GM12878 (cell line): ENCODE data around the gene NNMT. TPM values are rescaled to one million over a fixed set of nuclear protein-coding genes. Genes with fewer than 3 reads are reported as not detected.

Source experiments
- ATAC-seq: fragments of 200-7000 bp; cut with Tn5 transposase; 3 replicates; pipeline ENCODE4 v1.9.1; 2020; ENCODE audit warnings: mild to moderate bottlenecking, moderate library complexity
- Bru-seq: library from RNA; stranded (reverse); fragments of 400-500 nt; gene quantifications from one replicate; lab custom pipeline; 2021; lab: Mats Ljungman, UMichigan
- BruChase-seq, 2 experiments: library from RNA; stranded (reverse); fragments of 400-500 nt; gene quantifications; one replicate each; lab custom pipeline; 2021; lab: Mats Ljungman, UMichigan
- BruUV-seq: library from RNA; stranded (reverse); fragments of 400-500 nt; replicated peaks from 2 replicates; lab custom pipeline; 2021; lab: Mats Ljungman, UMichigan
- CTCF ChIA-PET: fragments of 300-600 bp; sonication (Branson Sonifier 250); formaldehyde crosslinking; extraction: SDS; loops from one replicate; lab custom pipeline; 2021; ENCODE audit warnings: inconsistent platforms; lab: Yijun Ruan, JAX
- POLR2A ChIA-PET: fragments of 350-600 bp; formaldehyde crosslinking; extraction: SDS; loops from one replicate; lab custom pipeline; 2021; ENCODE audit warnings: inconsistent platforms; lab: Charles Lee
- RAD21 ChIA-PET: fragments of 300-600 bp; sonication (Branson Sonifier 250); formaldehyde crosslinking; loops from one replicate; lab custom pipeline; 2023; ENCODE audit warnings: antibody characterized with exemption; ENCODE audit not compliant: unreplicated experiment; lab: Charles Lee
- SMC1A ChIA-PET: fragments of 300-600 bp; sonication (Branson Sonifier 250); formaldehyde crosslinking; loops from one replicate; lab custom pipeline; 2023; ENCODE audit not compliant: unreplicated experiment, uncharacterized antibody; lab: Charles Lee
- DNase-seq: peaks from one replicate; pipeline ENCODE4 v3.0.0-alpha.2; 2011; ENCODE audit warnings: low read depth, low spot score
- FAIRE-seq: peaks from 3 replicates; lab custom pipeline; 2011; peaks lifted over from hg19 to GRCh38; lab: Jason Lieb, UNC
- H2AFZ ChIP-seq: 2 replicates; pipeline ENCODE4 v1.6.0; 2011; ENCODE audit warnings: low read depth, low read length, control low read depth; ENCODE audit not compliant: control insufficient read depth
- H3K27ac ChIP-seq: 2 replicates; pipeline ENCODE4 v1.5.1; 2011; ENCODE audit warnings: control low read depth; ENCODE audit not compliant: control insufficient read depth, insufficient read depth
- H3K27me3 ChIP-seq, 2 experiments: replicated peaks in 1 of 2; 2 replicates each; pipeline versions ENCODE4 v1.6.0 to v1.6.1; 2011; ENCODE audit warnings: low read length in 1 of 2; ENCODE audit not compliant: control insufficient read depth in 2 of 2, insufficient read depth in 2 of 2
- H3K36me3 ChIP-seq, 2 experiments: 2 replicates each; pipeline ENCODE4 v1.5.1; 2011; ENCODE audit warnings: low read length in 1 of 2; ENCODE audit not compliant: control insufficient read depth in 2 of 2, insufficient read depth in 2 of 2
- H3K4me1 ChIP-seq: 2 replicates; pipeline ENCODE4 v1.6.1; 2011; ENCODE audit warnings: mild to moderate bottlenecking, low read length, moderate library complexity, mixed read lengths; ENCODE audit not compliant: control insufficient read depth, insufficient read depth
- H3K4me2 ChIP-seq: 2 replicates; pipeline ENCODE4 v1.6.0; 2011; ENCODE audit warnings: control low read depth; ENCODE audit not compliant: control insufficient read depth, insufficient read depth
- H3K4me3 ChIP-seq: fragments of 200-600 bp; sonication (generic); 2 replicates; pipeline ENCODE4 v1.5.1; 2016
- H3K79me2 ChIP-seq: 2 replicates; pipeline ENCODE4 v1.6.0; 2011; ENCODE audit warnings: low read length; ENCODE audit not compliant: control insufficient read depth, insufficient read depth
- H3K9ac ChIP-seq: 2 replicates; pipeline ENCODE4 v1.8.0; 2011; ENCODE audit warnings: low read length, control low read depth, mixed read lengths; ENCODE audit not compliant: control insufficient read depth, insufficient read depth
- H3K9me3 ChIP-seq: replicated peaks from 3 replicates; pipeline ENCODE4 v1.5.1; 2011; ENCODE audit warnings: mild to moderate bottlenecking, low read length; ENCODE audit not compliant: control insufficient read depth, insufficient read depth
- H4K20me1 ChIP-seq: 2 replicates; pipeline ENCODE4 v1.6.0; 2011; ENCODE audit not compliant: control insufficient read depth, insufficient read depth
- EGR1 ChIP-seq, 2 experiments: IDR thresholded peaks; 1 replicate in 1 of 2; 2 replicates in 1 of 2; pipeline ENCODE4 v1.6.1; 2011 to 2012; ENCODE audit warnings: low read depth in 2 of 2, low read length in 2 of 2, borderline replicate concordance in 1 of 2, mild to moderate bottlenecking in 1 of 2, moderate library complexity in 1 of 2
- GABPA ChIP-seq: IDR thresholded peaks from 2 replicates; pipeline ENCODE4 v1.6.1; 2014; ENCODE audit warnings: antibody characterized with exemption, low read depth, mild to moderate bottlenecking, inconsistent platforms
- HDAC2 ChIP-seq: fragments of 200-600 bp; sonication (generic); IDR thresholded peaks from 2 replicates; pipeline ENCODE4 v1.6.1; 2017
- IKZF2 ChIP-seq, 2 experiments: fragments of 450-650 bp; IDR thresholded peaks; 2 replicates each; pipeline ENCODE4 v1.6.1; 2017; ENCODE audit warnings: mild to moderate bottlenecking in 2 of 2, moderate library complexity in 2 of 2
- KLF5 ChIP-seq: fragments of 450-650 bp; IDR thresholded peaks from 2 replicates; pipeline ENCODE4 v1.6.1; 2014; ENCODE audit warnings: mild to moderate bottlenecking; ENCODE audit not compliant: partially characterized antibody
- MEF2A ChIP-seq: IDR thresholded peaks from 2 replicates; pipeline ENCODE4 v1.6.1; 2011; ENCODE audit warnings: low read depth, mild to moderate bottlenecking, low read length, moderate library complexity; ENCODE audit not compliant: insufficient read depth
- NFXL1 ChIP-seq: fragments of 450-650 bp; IDR thresholded peaks from 2 replicates; pipeline ENCODE4 v1.6.1; 2017; ENCODE audit warnings: antibody characterized with exemption, mild to moderate bottlenecking, borderline replicate concordance
- NR2C2 ChIP-seq: IDR thresholded peaks from 2 replicates; pipeline ENCODE4 v1.6.1; 2011; ENCODE audit warnings: borderline replicate concordance, low read depth; ENCODE audit not compliant: control insufficient read depth, insufficient read length
- RB1 ChIP-seq: fragments of 450-650 bp; formaldehyde crosslinking; IDR thresholded peaks from 2 replicates; pipeline ENCODE4 v1.6.1; 2017; ENCODE audit warnings: mild to moderate bottlenecking, borderline replicate concordance
- SRF ChIP-seq, 2 experiments: IDR thresholded peaks; 2 replicates each; pipeline ENCODE4 v1.6.1; 2011; ENCODE audit warnings: low read depth in 2 of 2, low read length in 2 of 2, mild to moderate bottlenecking in 1 of 2, moderate library complexity in 1 of 2
- TCF12 ChIP-seq: IDR thresholded peaks from 2 replicates; pipeline ENCODE4 v1.6.1; 2011; ENCODE audit warnings: low read depth, mild to moderate bottlenecking, low read length
- YBX1 ChIP-seq: fragments of 450-650 bp; IDR thresholded peaks from 2 replicates; pipeline ENCODE4 v1.6.1; 2016; ENCODE audit warnings: antibody characterized with exemption
- WGBS: methylation state at CpG from one replicate; pipeline ENCODE4 v1.1.6; 2016; ENCODE audit warnings: low lambda C conversion rate; ENCODE audit not compliant: insufficient replicate concordance, insufficient coverage; ENCODE audit errors: missing lambda C conversion rate; 5-methylcytosine and 5-hydroxymethylcytosine counted together
- in situ Hi-C: fragments of 300-500 bp; cut with MboI; formaldehyde crosslinking; loops from 9 replicates; pipeline ENCODE4 v1.14.3; 2018; ENCODE audit warnings: mixed read lengths
- intact Hi-C: fragments of 100-400 bp; cut with micrococcal nuclease; formaldehyde crosslinking; loops from one replicate; pipeline ENCODE4 v1.14.2; 2022; ENCODE audit not compliant: unreplicated experiment
- long read RNA-seq, 2 experiments: library from polyadenylated mRNA; unstranded; transcript quantifications; one replicate each; pipeline ENCODE4 v2.0.0, GENCODE V29; 2019 to 2020
- polyA minus RNA-seq, 3 experiments: library from RNA; depleted of rRNA, polyadenylated mRNA; stranded (reverse); fragments of >200 nt; gene quantifications; 2 replicates each; pipeline ENCODE4 v1.2.3, GENCODE V29; 2011
- polyA plus RNA-seq, 11 experiments: library from polyadenylated mRNA; depleted of rRNA in 4 of 11; unstranded in 6 of 11; stranded (reverse) in 5 of 11; fragments of >200 nt; fragmentation: Nextera tagmentation in 4 of 11; fragmentation: Illumina TruSeq in 1 of 11; extraction: Ambion mirVana in 4 of 11; extraction: Trizol in 1 of 11; gene quantifications; 1 replicate in 1 of 11; 2 replicates in 10 of 11; pipeline versions ENCODE4 v1.2.1 to v1.2.3, GENCODE V29; 2011 to 2016; ENCODE audit warnings: inconsistent platforms in 2 of 11, missing spikeins in 2 of 11, low read depth in 1 of 11
- total RNA-seq, 4 experiments: library from RNA; depleted of rRNA in 3 of 4; stranded (reverse); fragments of >200 nt in 3 of 4; fragmentation: Illumina TruSeq in 1 of 4; extraction: Trizol in 1 of 4; gene quantifications; 2 replicates each; pipeline versions ENCODE4 v1.2.1 to v1.2.3, GENCODE V29; 2013 to 2021

NNMT gene
- not detected in 2 replicates for total RNA-seq (2013; cell fraction: nucleolus; rRNA removed)
- total RNA-seq (2014; rRNA removed): not detected in 2 replicates
- total RNA-seq (2014; rRNA removed; fragmentation: Illumina TruSeq; extraction: Trizol): not detected in 2 replicates
- not detected in 2 replicates for total RNA-seq (2021)
- not detected for polyA plus RNA-seq (2011; ENCODE audit: low read depth)
- not detected in 2 replicates for polyA plus RNA-seq (2011; rRNA removed)
- polyA plus RNA-seq (2011; cell fraction: cytosol; rRNA removed): not detected in 2 replicates
- polyA plus RNA-seq (2011; cell fraction: nucleus; rRNA removed): not detected in 2 replicates
- polyA plus RNA-seq (2012): not detected in 2 replicates
- not detected in 2 replicates for polyA plus RNA-seq (2014; fragmentation: Illumina TruSeq; extraction: Trizol)
- not detected for polyA plus RNA-seq (2014; fragmentation: Nextera tagmentation; extraction: Ambion mirVana)
- polyA plus RNA-seq (2014; rRNA removed): not detected in 2 replicates
- under 1 TPM in 1 of 2 experiments, not detected in 1; 0.46 TPM for polyA plus RNA-seq (2016; fragmentation: Nextera tagmentation; extraction: Ambion mirVana)
- polyA minus RNA-seq (2011; rRNA and poly(A)+ RNA removed): not detected in 2 replicates
- polyA minus RNA-seq (2011; cell fraction: cytosol; rRNA and poly(A)+ RNA removed): 2.1 and 2.2 TPM in 2 replicates
- 0.38 TPM in 1 of 2 replicates, not detected in the other for polyA minus RNA-seq (2011; cell fraction: nucleus; rRNA and poly(A)+ RNA removed)
- Bru-seq, nascent RNA: not detected
- not detected for BruChase-seq, experiment 1, labeled RNA remaining after a 6-hour chase
- not detected for BruChase-seq, experiment 2, labeled RNA remaining after a 2-hour chase
- long read RNA-seq, experiment 1: 0 reads
- long read RNA-seq, experiment 2, partial matches to known transcripts: 0 of 1 reads
- long read RNA-seq, experiment 2, other reads (novel, unspliced or antisense): 1 of 1 reads

- TF ChIP-seq MEF2A (no peak), NR2C2 (no peak), NFXL1 (no peak), RB1 (no peak), KLF5 (no peak), TCF12 (no peak), EGR1 (IDR thresholded peaks at IDR 0.05; ENCODE audit: borderline replicate concordance in 1 of 2, low read depth in 2 of 2, low read length in 2 of 2) (no peak), YBX1 (no peak), HDAC2 (no peak), SRF (IDR thresholded peaks at IDR 0.05; ENCODE audit: low read depth in 2 of 2, low read length in 2 of 2) (no peak), IKZF2 (IDR thresholded peaks at IDR 0.05) (no peak), GABPA (no peak)
- Histone ChIP-seq H3K9ac (no peak within 1 kb of the TSS), H3K4me1 (no peaks in the 10 kb centered on the region), H3K9me3 (no peaks in the 10 kb centered on the region), H2AFZ (no peak within 1 kb of the TSS), H3K4me3 (no peak within 1 kb of the TSS), H3K27ac (no peak within 1 kb of the TSS), H3K79me2 (no peaks in the 10 kb centered on the region), H3K36me3 (no peaks in the 10 kb centered on the region), H3K27me3 (no peaks in the 10 kb centered on the region; a peak in 2 of 4 replicates), H3K4me2 (no peak within 1 kb of the TSS), H4K20me1 (no peaks in the 10 kb centered on the region)
- intact Hi-C loops (no loop called here), in situ Hi-C loops (no loop called here)
- FAIRE-seq (no peak), ATAC-seq (no peak), DNase-seq (no peak)
- 21% methylated on average over 11 of the region's 11 CpGs for whole genome bisulfite sequencing
- no TSS peak for BruUV-seq
- CTCF ChIA-PET: no interaction called here
- RAD21 ChIA-PET: no interaction called here
- SMC1A ChIA-PET: no interaction called here
- POLR2A ChIA-PET: no interaction called here
Measured at GRCh38 chr11:114295676-114296604, at the start of gene NNMT. TSS of gene NNMT (plus strand) at chr11:114296399. CDS start at chr11:114296557, 158 bp downstream.
